ENCODE data around the gene HOXC6. TPM values are rescaled to one million over a fixed set of nuclear protein-coding genes. Genes with fewer than 3 reads are reported as not detected.
A peak's percentile ranks its signal among the peaks of the same experiment; 100 is the strongest.

Gene HOXC6
- total and polyA plus RNA-seq, 10 of the 15 experiments (the other 5 are each of a cell fraction or from before 2014, with no cell fraction given): 0.02 to 0.55 (median 0.45) TPM; not detected in 4

DNA sequence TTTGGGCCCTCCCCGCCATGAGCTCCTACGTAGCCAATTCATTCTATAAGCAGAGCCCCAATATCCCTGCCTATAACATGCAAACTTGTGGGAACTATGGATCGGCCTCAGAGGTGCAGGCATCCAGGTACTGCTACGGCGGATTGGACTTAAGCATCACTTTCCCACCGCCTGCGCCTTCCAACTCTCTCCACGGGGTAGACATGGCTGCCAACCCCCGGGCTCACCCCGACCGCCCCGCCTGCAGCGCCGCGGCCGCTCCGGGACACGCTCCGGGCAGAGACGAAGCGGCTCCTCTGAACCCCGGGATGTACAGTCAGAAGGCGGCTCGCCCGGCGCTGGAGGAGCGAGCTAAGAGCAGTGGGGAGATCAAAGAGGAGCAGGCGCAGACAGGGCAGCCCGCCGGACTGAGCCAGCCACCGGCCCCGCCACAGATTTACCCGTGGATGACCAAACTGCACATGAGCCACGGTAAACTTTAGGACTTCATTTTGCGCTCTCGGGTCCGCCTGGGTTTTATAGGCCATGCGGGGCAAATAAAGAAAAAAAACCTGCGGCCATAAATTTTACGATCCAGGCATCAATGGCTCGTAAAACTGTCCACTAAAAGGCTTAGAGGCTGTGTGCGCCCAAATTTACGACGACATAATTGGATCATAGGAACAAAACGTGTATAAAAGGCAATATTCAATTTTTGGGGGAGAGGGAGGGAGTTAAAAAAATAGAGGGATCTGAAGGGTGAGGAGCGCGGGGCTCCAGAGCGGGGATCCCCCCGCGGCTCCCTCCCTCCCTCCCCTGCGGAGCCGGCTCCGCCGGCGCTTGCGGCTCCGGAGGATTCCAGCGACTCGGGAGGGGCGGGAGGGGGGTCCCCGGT, 5.1 kb downstream of the HOXC6 start:
- H3K9ac ChIP-seq (ENCODE audit: control insufficient read depth, insufficient read depth, low read length): no peak overlapping the region
- peak overlapping the region; percentile 88 for H3K4me2 ChIP-seq (ENCODE audit: control insufficient read depth, insufficient read depth)
- DNase-seq (ENCODE audit: low read depth, low spot score) (no peak), FAIRE-seq (no peak), ATAC-seq (peak; percentile 63)
- peak overlapping the region; percentile 42 for H2AFZ ChIP-seq (ENCODE audit: control insufficient read depth, low read depth, low read length)
- ChIA-PET CTCF (interaction anchor here (0.7 to 13.4 kb wide), 36 partner anchors 7 to 248 kb away, joined by 3 to 343 read pairs (median 8); partner anchors contain the start of genes HOXC10, HOXC4, HOXC8 and HOXC9), SMC1A (ENCODE audit: uncharacterized antibody, unreplicated experiment) (interaction anchor here (0.8 to 5.5 kb wide), 43 partner anchors 8 to 335 kb away, joined by 3 to 126 read pairs (median 6); partner anchors contain the start of genes HOXC10, HOXC4, HOXC8 and SMUG1), RAD21 (ENCODE audit: unreplicated experiment) (interaction anchor here (0.8 to 12.6 kb wide), 28 partner anchors 8 to 247 kb away, joined by 3 to 222 read pairs (median 10); partner anchors contain the start of genes CBX5, HNRNPA1, HOXC4 and SMUG1), POLR2A (interaction anchor here (0.6 to 2.1 kb wide), 8 partner anchors 10 to 416 kb away, joined by 3 to 12 read pairs (median 4); no protein-coding TSS in a partner anchor)
- no peak for TF ChIP-seq CEBPB (IDR thresholded peaks at IDR 0.05; ENCODE audit: borderline replicate concordance in 1 of 2, low read depth in 2 of 2, low read length in 2 of 2)
- no peak for TF ChIP-seq NR2C2 (IDR thresholded peaks at IDR 0.05; ENCODE audit: borderline replicate concordance, control insufficient read depth, insufficient read length, low read depth)
- TF ChIP-seq ELK1 (IDR thresholded peaks at IDR 0.05; ENCODE audit: low read depth, low read length): no peak
- no peak for TF ChIP-seq CHD4 (IDR thresholded peaks at IDR 0.05)
- TF ChIP-seq SIN3A (IDR thresholded peaks at IDR 0.05; ENCODE audit: low read depth, low read length): no peak
- TF ChIP-seq SUZ12 (IDR thresholded peaks at IDR 0.05; ENCODE audit: unreplicated experiment): peak; percentile 80
- TF ChIP-seq EZH2 (IDR thresholded peaks at IDR 0.05; ENCODE audit: borderline replicate concordance, control insufficient read depth, low read depth, low read length): 0 out of 2 replicates have a peak, but pooled peaks have one; percentile 89
- TF ChIP-seq RELB (IDR thresholded peaks at IDR 0.05; ENCODE audit: low read depth): no peak
- TF ChIP-seq WRNIP1 (IDR thresholded peaks at IDR 0.05; ENCODE audit: borderline replicate concordance, low read depth, low read length): no peak
- no peak for TF ChIP-seq ESRRA (IDR thresholded peaks at IDR 0.05; ENCODE audit: low read length)
- TF ChIP-seq MEF2B (IDR thresholded peaks at IDR 0.05; ENCODE audit: partially characterized antibody, poor library complexity, severe bottlenecking): no peak
- 0 out of 2 replicates have a peak, but pooled peaks have one; percentile 17 for TF ChIP-seq MXI1 (IDR thresholded peaks at IDR 0.05; ENCODE audit: low read depth, low read length)
- TF ChIP-seq YBX1 (IDR thresholded peaks at IDR 0.05): no peak
- TF ChIP-seq YY1 (IDR thresholded peaks at IDR 0.05; ENCODE audit: low read depth, low read length): 0 out of 2 replicates have a peak, but pooled peaks have one; percentile 38
- no peaks in the 10 kb centered on the region for H4K20me1 ChIP-seq (ENCODE audit: control insufficient read depth, insufficient read depth)
- no peak overlapping the region for H3K27ac ChIP-seq (ENCODE audit: control insufficient read depth, insufficient read depth)
- intact Hi-C loops (cut with micrococcal nuclease; ENCODE audit: unreplicated experiment): loop anchor here (2.0 kb wide), 2 partner anchors 101 to 167 kb away; no protein-coding TSS in a partner anchor
- H3K36me3 ChIP-seq (ENCODE audit: control insufficient read depth in 2 of 2, insufficient read depth in 2 of 2, low read length in 1 of 2): no peaks in the 10 kb centered on the region
- H3K9me3 ChIP-seq (replicated peaks; ENCODE audit: control insufficient read depth, insufficient read depth, low read length): no peaks in the 10 kb centered on the region
- WGBS (ENCODE audit: insufficient coverage, insufficient replicate concordance, low lambda C conversion rate, missing lambda C conversion rate): 6% methylated on average over 45 of the region's 61 CpGs
- peaks cover 9% of the 10 kb centered on the region; the same call in 1 of the 2 replicates for H3K4me1 ChIP-seq (ENCODE audit: control insufficient read depth, insufficient read depth, low read length)
- H3K27me3 ChIP-seq (replicated peaks in 1 of 2; ENCODE audit: control insufficient read depth in 2 of 2, insufficient read depth in 2 of 2, low read length in 1 of 2): peaks cover 3 to 32% of the 10 kb centered on the region in 2 experiments
- in situ Hi-C loops (cut with MboI): no loop called here
- BruUV-seq (replicated peaks): no TSS peak
- H3K79me2 ChIP-seq (ENCODE audit: control insufficient read depth, insufficient read depth, low read length): no peaks in the 10 kb centered on the region
- H3K4me3 ChIP-seq: peak overlapping the region; percentile 61

Measured in GM12878 (cell line).